GM19099 (cell line): ENCODE measurements around the gene MICALL1.

Source experiments
- POLR2A ChIP-seq: IDR thresholded peaks from 3 replicates; pipeline ENCODE4 v1.6.1; 2011; ENCODE audit warnings: low read depth; ENCODE audit not compliant: insufficient read length; ENCODE audit errors: extremely low read depth

MICALL1 gene

DNA sequence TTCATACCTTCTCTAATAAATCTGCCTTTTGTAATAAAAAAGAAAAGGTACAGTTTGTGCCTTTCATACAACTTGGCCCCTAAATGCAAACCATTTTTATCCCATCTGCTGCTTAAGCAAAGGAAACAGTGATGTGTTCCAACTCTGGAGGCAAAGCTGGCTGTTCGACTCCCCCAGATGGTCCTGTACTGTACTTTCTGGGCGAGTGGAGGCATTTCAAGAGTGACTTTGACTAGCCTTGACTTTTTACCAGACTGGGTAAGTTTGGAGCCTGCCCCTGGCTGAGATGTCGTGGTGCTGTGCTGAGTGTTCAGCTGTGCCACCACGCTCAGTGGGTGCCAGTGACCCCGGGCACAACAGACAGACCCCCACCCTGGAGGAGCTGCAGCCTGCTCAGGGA is 10.2 kb downstream of the MICALL1 start:
- TF ChIP-seq POLR2A, result no peak

DNA sequence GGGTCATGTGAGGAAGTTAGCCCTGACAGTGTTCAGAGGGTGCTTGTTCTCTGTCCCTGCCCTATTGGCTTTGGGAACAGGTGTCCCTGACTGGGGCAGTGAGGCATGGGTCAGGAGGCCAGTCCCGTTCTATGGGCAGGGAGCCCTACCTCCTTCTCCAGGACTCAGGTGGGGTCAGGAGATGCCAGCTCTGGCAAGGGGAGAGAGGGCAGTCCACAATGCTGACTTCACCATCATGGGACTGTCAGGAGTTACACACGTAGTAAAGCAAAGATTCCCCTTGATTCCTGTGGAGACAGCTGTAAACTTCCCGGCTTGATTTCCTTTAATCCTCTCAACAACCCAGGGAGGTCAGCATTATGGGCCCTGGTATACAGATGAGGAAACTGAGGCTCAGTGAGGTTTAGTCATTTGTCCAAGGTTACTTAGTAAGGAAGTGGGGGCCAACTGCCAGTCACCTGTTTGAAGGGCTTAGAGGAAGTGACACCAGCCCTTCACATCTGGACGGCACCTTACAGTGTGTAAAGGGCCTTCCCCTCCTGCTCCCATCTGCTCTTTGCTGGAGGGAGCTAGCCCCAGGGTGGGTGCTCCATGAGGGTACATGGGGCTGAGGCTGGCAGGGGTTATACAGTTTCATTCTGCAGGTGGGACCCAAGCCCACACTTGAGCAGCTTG is 11.9 kb downstream of the MICALL1 start:
- TF ChIP-seq POLR2A, result no peak

DNA sequence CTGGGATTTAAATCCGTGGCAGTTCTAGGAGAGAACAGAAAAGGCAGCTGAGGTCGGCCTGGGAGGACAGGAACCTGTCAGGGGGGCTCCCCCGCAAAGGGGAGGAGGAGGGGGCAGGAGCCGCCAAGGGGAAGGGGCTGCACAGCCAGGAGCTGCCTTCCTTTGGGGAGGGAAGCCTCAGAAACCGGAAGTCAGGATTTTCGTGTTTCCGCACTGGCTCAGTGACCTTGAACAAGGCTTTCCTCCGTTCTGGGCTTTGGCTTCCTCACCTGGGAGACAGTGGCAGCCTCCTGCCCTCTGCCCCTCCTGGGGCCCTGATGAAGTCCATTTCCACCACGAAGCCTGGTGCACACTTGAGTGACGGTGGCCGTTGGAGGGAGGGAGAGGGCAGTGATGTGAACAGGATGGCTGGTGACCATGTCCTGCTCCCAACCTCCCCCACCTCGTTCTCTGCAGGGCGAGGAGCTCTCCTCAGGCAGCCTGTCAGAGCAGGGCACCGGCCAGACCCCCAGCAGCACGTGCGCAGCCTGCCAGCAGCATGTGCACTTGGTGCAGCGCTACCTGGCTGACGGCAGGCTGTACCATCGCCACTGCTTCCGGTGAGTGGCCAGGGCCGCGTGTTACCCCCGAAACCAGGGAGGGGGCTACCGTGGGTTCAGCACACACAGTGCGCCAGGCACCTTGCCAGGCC is 12.6 kb downstream of the MICALL1 start:
- TF ChIP-seq POLR2A, result no peak

GRCh38 chr22:37920126-37920525 is 14.0 kb downstream of the MICALL1 start:
- no peak for TF ChIP-seq POLR2A

DNA sequence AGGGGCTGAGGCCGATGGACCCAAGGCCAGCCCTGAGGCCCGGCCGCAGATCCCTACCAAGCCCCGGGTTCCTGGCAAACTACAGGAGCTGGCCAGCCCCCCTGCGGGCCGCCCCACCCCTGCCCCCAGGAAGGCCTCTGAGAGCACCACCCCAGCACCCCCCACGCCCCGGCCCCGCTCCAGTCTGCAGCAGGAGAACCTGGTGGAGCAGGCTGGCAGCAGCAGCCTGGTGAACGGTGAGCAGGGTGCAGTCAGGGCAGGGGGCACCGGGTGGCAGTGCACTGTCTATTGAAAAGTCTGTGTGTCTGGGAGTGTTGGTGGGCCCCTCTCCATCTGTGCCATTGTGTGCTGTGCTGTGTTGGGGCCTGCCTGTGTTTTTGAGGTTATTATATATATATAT is 16.1 kb downstream of the MICALL1 start:
- no peak for TF ChIP-seq POLR2A

GRCh38 chr22:37923927-37924326 is 17.8 kb downstream of the MICALL1 start:
- TF ChIP-seq POLR2A, result no peak

GRCh38 chr22:37924386-37925065 is 18.4 kb downstream of the MICALL1 start:
- TF ChIP-seq POLR2A, result no peak

- no peak for TF ChIP-seq POLR2A
These were observed 19.2 kb downstream of the MICALL1 start for GRCh38 chr22:37925330-37925729.

- no peak for TF ChIP-seq POLR2A
These were observed 19.7 kb downstream of the MICALL1 start for GRCh38 chr22:37925767-37926166.

DNA sequence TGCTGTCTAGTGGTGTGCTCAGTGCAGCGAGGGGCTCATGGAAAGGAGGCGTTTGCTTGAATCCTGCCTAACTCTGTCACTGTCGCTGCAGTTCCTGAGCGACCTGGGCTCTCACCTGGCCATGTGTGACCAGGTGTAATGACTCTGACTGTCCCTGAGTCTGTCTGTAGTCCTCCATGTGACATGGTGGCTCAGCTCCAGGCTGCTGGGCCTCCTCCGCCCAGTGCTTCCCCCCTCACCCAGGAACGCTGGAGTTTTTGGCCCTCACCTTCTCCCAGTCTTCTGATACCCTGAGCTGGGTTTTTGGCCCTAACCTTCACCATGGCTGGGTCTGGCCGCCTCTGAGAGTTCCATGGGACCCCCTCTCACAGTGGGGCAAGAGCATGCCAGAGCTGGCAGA is 20.3 kb downstream of the MICALL1 start:
- TF ChIP-seq POLR2A, result no peak

- TF ChIP-seq POLR2A, result no peak
These were observed 20.9 kb downstream of the MICALL1 start for GRCh38 chr22:37926771-37927636.

GRCh38 chr22:37927637-37927936 is 21.5 kb downstream of the MICALL1 start:
- TF ChIP-seq POLR2A, result no peak

DNA sequence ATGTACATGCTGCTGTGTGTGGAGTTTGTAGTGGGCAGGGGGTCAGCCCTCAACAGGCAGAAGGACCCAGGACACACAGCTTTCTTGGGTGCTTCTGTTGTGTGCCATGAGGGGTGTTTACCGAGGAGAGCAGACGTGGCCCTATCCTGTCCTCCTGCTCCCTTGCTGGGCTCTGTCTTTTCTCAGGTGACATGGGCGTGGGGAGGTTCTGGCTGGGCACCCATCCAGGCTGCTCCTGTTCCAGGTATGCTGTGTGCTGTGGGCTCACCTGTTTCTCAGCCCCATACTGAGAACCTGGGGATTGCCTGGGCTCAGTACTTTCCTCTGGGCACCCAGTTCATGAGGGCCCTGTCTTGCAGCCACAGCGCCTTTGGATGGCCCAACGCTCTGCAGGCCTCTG is 23.3 kb downstream of the MICALL1 start:
- TF ChIP-seq POLR2A, result no peak

GRCh38 chr22:37930270-37930951 is 24.3 kb downstream of the MICALL1 start:
- no peak for TF ChIP-seq POLR2A

DNA sequence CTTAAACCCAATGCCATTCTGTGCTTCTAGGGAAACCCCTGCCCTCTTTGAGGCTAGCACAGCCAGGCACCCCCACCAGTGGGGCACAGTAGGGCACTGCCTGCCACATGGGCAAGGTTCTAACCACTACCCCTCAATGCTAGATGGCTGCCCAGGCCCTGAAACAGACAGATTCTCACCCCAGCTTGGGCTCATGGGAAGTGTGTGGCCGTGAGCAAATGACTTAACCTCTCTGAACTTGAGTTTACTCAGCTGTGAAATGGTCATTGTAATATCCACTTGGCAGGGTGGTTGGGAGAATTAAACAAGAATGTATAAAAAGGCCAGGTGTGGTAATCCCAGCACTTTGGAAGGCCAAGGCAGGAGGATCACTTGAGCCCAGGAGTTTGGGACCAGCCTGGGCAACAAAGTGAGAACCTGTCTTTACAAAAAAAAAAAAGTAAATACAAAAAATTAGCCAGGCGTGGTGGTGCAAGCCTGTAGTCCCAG is 24.9 kb downstream of the MICALL1 start:
- no peak for TF ChIP-seq POLR2A

DNA sequence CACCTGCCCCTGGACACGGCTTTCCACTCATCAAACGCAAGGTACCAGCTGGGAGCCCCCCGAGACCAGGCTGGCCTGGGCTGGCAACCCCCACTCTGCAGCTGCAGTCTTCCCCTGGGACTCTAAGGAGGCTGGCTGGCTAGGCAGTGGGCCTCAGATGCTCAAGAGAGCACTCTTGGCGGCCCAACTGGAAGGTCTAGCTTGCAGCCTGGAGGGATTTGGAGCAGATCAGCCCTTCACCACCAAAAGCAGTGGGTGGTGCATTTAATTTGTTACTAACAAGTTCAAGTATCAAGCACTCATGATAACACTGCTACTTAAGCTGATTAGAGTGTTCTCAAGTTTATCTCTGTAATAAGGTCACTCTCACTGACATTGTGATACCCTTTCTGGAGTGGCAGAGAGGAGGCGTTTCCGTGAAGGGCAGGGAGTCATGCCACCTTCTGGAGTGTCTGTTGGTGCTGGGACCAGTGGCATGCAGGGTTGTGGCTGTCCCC is 25.8 kb downstream of the MICALL1 start:
- no peak for TF ChIP-seq POLR2A
